Thyroid gland (tissue), 4 donors: ENCODE data around the gene MGAT5B.

ENCODE experiments used
- CTCF ChIP-seq, 6 experiments: fragments of 200-600 bp in 3 of 6; fragments of 450-650 bp in 3 of 6; sonication (generic) in 3 of 6; IDR thresholded peaks; one replicate each; pipeline ENCODE4 v1.5.1; 2016 to 2019; ENCODE audit warnings: antibody characterized with exemption in 6 of 6, mild to moderate bottlenecking in 2 of 6, inconsistent platforms in 1 of 6, moderate library complexity in 1 of 6
- POLR2A ChIP-seq, 2 donors: fragments of 450-650 bp; IDR thresholded peaks; one replicate each; pipeline ENCODE4 v1.6.1; 2017; ENCODE audit warnings: antibody characterized with exemption in 2 of 2, mild to moderate bottlenecking in 2 of 2, moderate library complexity in 1 of 2

- TF ChIP-seq CTCF (IDR thresholded peaks at IDR 0.05) (no peak), POLR2A (IDR thresholded peaks at IDR 0.05) (no peak)
These were observed 89.7 kb downstream of the MGAT5B start for GRCh38 chr17:76957678-76958464.
